NOMO-1 treated with dmso at 0.1 percent for 144 hours (cell line): ENCODE results near the gene KRT75.

Experiments used
- DNase-seq: peaks from one replicate; lab custom pipeline; 2025; ENCODE audit not compliant: unreplicated experiment; lab: John Stamatoyannopoulos, UW

Gene KRT75

DNA sequence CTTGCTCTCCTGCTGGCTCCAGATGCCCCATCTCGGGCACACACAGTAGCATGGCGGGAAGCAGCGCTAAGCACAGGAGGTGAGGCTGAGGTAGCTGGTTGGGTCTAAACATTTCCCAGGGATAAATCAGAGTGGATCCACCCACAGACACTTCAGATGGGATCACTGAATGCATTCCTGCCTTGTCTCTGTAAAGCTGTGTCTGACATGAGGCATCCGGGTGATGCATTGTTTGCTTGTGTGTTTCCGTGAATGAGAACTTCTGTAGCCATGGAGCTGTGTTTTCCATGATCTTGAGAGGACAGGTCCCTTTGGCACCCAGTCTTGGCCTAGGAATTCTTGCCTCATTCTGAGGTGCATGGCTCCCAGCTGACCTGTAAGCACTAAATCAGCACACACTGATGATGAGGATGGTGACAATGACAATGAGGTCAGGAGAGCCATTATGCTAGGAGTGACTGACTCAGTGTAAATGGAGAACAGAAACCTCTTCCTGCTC is 6.7 kb upstream of the KRT75 start:
- peak; percentile 10 for DNase-seq

GRCh38 chr12:52439845-52440244 is 5.7 kb upstream of the KRT75 start:
- no peak for DNase-seq

DNA sequence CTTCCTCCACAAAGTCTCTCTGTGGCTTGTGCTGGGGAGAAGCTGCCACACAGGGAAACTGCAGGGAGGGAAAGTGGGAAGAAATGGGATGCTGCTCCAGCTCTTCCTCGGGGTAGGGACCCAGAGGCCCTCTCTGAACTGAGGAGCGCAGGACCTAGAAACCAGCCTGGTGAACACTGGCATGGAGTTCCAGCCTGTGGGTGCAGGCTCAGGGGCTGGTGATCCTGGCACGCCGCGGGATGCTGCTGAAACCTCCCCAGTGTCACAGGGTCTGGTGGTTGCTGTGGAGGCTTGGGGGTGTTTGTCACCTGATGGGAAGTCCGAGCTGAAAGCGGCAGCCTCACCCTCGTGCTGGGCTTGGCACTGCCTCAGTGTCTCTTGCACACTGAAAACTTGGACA is 5.2 kb upstream of the KRT75 start:
- no peak for DNase-seq

DNA sequence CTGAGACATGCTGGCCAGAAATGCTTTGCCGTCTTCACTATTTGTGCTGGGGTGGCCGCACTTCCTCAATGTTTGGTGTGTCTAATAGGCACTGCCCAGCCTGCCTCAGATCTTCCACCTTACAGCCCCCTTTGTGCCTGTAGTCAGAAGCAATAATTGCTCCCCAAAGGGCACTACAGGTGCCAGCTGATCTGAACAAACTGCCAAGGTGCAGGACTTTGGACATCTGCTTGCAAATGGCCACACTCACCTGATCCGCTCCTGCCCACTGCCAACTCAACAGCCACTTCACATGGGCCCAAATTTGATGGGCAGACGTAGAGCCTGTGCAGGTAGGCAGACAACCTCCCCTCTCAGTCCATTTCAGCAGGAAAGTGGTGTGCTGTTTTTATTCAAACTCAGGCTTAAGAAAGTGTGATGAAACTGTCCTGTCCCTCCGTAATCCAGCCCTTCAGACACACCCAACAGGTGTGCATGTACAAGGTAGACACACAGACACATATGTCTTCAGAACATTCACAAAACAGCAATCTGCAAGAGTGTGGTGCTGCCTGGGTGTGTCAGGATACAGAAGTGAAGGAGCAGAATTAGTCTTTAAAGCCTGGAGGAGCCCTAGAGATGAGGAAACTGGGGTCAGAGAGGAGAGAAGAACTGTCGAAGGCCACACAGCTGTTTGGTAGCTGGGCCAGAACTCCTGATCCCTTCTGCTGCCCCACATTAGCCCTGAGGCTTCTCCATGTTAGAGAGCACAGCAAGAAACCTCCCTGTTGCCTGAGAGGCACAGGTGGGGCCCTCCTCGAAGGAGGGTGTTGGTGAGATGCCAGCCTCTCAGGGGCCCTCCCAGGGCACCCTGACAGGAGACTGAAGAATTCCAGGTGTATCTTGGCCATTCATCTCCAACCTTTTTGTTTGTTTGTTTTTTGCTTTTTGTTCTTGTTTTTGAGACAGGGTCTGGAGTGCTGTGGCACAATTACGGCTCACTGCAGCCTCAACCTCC is 4.4 kb upstream of the KRT75 start:
- no peak for DNase-seq

- no peak for DNase-seq
Measured at GRCh38 chr12:52437508-52437907, 3.3 kb upstream of the KRT75 start.

DNA sequence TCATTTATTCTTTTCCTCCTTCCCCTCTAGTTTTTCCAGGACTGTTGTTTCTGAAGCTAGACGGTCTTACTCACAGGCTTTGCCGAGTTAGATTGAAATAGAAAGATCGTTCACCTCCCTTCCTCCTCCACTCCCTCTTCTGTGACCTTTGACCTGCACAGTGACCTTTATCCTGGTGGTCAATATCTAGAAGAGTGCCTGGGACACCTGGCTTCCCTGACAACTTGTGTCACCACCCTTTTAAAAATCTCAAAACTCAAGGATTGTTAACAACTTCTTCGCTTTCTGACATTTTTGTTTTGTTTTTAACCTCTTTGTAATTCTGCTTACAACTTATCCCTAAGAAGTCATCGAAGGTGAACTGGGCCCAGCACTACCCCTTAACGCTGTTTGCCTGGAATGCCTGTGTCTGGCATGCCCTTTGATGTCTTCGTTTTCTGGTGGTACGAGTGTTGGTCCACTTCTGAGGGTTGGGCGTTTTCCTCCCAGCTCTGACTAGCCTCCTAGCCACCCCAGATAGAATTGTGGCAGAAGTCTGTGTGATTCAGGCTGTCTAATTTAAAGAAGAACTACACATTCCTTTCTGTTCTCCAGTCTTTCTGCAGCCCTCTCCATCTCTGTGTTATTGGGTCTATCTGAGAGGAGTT is 2.8 kb upstream of the KRT75 start:
- no peak for DNase-seq

GRCh38 chr12:52436000-52436827 is 2.0 kb upstream of the KRT75 start:
- no peak for DNase-seq

- DNase-seq: no peak
Measured at GRCh38 chr12:52435659-52435999, 1.5 kb upstream of the KRT75 start.

DNA sequence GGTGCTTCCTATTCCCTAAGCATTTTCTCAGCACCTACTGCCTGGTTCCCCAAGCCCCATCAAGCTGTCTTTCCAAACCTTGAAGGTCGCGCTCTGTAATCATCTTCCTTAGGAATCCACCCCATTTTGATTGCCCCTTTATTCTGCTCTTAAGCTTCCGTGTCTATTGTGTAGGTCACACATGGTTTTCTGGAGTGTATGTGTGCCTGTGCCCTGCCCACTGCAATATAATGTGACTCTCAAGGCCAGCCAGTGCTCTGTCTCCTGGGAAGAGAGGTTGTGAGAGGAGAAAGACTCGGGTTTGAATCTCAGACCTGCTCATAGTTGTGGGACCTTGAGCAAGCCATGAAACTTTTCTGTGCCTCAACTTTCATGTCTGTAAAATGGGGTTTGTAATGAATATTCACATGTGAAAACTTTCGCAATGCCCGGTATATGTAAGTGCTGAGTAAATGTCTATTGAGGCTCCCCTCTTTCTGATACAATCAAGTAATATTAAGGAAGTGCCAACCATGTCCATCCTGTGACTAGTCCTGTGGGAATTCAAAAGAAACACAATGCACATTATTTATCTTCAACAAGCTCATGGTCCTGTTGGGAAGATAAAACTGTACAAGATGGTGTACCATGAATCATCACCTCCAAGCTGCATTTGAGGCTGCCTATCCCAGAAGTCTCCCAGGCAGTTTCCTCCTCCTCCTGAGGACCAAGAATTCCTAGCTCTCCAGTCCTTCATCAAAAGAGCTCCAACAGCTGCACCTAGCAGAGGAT is 774 bp upstream of the KRT75 start:
- DNase-seq: no peak

DNA sequence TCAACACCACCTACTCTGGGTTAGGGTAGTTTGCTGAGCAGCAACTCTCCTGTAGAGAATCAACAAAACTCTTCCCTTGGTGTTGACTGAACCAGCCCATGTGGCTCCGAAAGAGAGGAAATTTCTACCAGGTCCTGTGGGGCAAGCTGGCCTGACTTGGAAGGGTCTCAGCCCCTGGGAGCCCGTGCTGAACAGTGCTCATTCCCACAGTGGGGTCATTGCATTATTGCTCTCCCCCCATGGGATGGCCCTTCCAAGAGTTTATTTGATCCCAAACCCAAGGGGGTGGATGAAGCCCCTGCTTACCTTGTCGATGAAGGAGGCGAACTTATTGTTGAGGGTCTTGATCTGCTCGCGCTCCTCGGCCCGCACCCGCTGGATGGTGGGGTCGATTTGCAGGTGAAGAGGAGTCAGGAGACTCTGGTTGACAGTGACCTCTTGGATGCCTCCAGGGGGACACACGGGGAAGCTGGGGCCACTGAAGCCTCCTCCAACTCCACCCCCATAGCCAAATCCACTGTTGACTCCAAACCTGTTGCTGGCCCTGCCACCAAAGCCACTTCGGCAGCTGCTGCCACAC is 580 bp downstream of the KRT75 start:
- no peak for DNase-seq

- DNase-seq: no peak
Measured at GRCh38 chr12:52432559-52433207, 1.5 kb downstream of the KRT75 start.

- DNase-seq: no peak
Measured at GRCh38 chr12:52428121-52428520, 6.0 kb downstream of the KRT75 start.

DNA sequence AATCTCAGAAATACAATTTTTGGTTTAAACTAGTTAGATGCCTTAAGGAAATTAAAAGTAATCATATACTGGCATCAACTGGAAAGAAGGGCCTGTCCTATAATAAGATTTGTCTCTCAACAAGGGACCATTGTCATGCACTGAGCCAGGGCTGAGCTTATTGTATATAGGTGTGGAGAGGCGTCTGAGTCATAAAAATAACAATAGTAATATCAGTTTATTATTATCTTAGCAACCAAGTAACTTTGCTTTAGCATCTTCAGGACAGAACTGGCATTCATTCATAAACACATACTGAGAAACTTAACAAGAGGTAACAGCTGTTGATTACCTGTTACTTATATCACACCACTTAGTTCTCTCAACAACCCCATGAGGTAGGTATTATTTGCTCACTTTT is 7.1 kb downstream of the KRT75 start:
- DNase-seq: no peak

DNA sequence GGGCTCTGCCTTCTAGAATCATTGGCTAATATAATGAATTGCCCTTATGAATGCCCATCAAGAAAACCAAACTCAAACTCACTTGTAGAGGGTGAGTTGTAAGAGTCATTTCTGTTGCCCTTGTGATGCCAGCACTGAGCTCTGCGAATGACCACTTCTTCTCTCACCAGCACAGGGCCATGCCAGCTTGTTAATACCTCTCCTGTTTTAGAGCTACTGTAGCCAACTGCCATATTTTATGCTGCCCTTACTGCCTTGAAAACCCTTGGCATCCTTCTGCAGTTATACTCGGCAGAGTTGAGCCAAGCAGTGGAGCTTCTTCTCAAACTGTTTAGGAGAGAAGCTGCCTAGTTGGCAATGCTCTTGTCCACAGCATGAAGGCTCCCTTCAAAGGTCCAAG is 8.1 kb downstream of the KRT75 start:
- DNase-seq: no peak

- DNase-seq: no peak
Measured at GRCh38 chr12:52425466-52425865, 8.7 kb downstream of the KRT75 start.

DNA sequence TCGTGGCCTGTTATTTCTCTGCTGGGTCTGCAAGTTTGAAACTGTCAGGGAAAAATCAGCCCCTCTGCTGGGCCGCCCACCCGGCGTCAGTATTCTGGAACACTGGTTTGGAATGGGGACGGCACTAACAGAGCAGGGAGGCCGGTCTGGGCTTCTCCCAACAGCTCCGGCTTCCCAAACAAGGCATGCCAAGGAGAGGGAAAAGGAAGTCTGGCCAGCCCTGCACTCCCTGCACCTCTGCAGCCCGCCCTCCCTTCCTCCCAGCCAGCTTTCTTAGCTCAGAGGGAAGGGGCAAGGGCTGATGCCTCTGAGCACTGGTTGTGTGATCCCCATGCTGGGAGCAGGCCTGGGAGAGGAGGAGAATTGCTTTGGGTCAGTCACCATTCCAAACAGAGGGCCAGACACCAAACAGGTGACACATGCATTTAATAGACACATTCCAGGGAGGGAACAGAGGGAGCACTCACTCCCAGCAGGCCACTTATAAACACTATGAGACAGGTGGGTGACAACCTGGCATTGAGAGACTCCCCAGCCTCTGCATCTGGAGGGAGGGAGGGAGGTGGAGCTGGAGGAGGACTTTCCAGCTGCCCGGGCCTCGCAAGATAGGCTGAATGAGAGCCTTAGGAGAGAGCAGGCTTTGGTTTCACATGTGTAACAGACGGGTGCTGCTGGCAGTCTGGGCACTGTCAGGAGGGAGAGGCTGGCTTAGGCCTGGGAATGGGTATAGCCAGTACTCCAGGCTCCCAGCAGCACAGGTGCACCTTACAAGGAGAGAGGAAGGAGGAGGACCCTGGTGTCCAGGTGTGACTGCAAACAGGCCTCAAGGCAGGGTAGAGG is 10.3 kb downstream of the KRT75 start:
- DNase-seq: no peak

DNA sequence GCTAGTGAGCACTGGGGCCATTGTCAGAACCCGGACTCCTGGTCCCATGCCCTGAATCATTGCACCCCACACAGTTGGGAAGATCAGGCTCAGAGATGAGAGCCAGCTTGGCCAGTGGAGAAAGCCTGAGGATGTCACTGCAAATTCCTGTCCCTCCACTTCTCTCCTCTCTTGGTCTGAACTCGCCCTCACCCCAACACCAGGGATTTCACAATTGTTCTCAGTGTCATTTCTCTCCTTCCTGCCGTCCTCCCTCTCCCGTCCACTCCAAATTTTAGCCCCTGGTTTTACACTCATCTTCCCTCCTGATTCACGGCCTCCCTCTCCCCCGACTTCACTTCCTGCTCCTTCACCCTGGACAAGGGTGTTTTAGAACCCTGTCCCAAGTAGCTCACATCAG is 11.1 kb downstream of the KRT75 start:
- DNase-seq: no peak

- DNase-seq: no peak
Measured at GRCh38 chr12:52419656-52420055, 14.5 kb downstream of the KRT75 start.

GRCh38 chr12:52418576-52419110 is 15.5 kb downstream of the KRT75 start:
- DNase-seq: no peak
